Immature natural killer cell (primary cell): ENCODE measurements around the gene CPEB2. TPM values are rescaled to one million over a fixed set of nuclear protein-coding genes. Genes with fewer than 3 reads are reported as not detected.
"Not testable (repeated sequence)": the region's sequence is repeated elsewhere in the genome, so short reads cannot be mapped to it uniquely, and the experiment has no call there.

Experiments used
- DNase-seq, 3 donors: peaks; one replicate each; pipeline ENCODE4 v3.0.0; 2022; ENCODE audit warnings: mixed read lengths in 1 of 3
- H3K27ac Mint-ChIP-seq, 6 donors: one replicate each; pipeline ENCODE4 v1.8.0; 2020; ENCODE audit warnings: mixed read lengths in 6 of 6, mild to moderate bottlenecking in 5 of 6, inconsistent platforms in 4 of 6, moderate library complexity in 3 of 6
- H3K27me3 Mint-ChIP-seq, 3 donors: one replicate each; pipeline ENCODE4 v1.8.0; 2020 to 2021; ENCODE audit warnings: low read depth in 3 of 3, mild to moderate bottlenecking in 3 of 3, mixed read lengths in 3 of 3, moderate library complexity in 3 of 3, inconsistent platforms in 1 of 3
- H3K36me3 Mint-ChIP-seq, 3 donors: one replicate each; pipeline ENCODE4 v1.8.0; 2020; ENCODE audit warnings: mixed read lengths in 3 of 3, inconsistent platforms in 2 of 3, mild to moderate bottlenecking in 2 of 3
- H3K4me1 Mint-ChIP-seq, 2 donors: one replicate each; pipeline ENCODE4 v1.8.0; 2020; ENCODE audit warnings: inconsistent platforms in 2 of 2, mild to moderate bottlenecking in 2 of 2, mixed read lengths in 2 of 2, moderate library complexity in 1 of 2
- H3K4me3 Mint-ChIP-seq, 5 donors: one replicate each; pipeline ENCODE4 v1.8.0; 2020; ENCODE audit warnings: mild to moderate bottlenecking in 5 of 5, mixed read lengths in 5 of 5, inconsistent platforms in 3 of 5, moderate library complexity in 3 of 5
- H3K9me3 Mint-ChIP-seq, 6 donors: one replicate each; pipeline ENCODE4 v1.8.0; 2020; ENCODE audit warnings: mild to moderate bottlenecking in 6 of 6, mixed read lengths in 6 of 6, inconsistent platforms in 4 of 6, moderate library complexity in 3 of 6
- polyA plus RNA-seq, 3 donors: library from polyadenylated mRNA; unstranded; fragments of 300-500 nt; fragmentation: Illumina TruSeq; gene quantifications; one replicate each; pipeline ENCODE4 v1.2.3, GENCODE V29; 2021

CPEB2 gene
- polyA plus RNA-seq, 3 donors from 2014 or later, result 0.74 to 1.8 (median 1.4) TPM

DNA sequence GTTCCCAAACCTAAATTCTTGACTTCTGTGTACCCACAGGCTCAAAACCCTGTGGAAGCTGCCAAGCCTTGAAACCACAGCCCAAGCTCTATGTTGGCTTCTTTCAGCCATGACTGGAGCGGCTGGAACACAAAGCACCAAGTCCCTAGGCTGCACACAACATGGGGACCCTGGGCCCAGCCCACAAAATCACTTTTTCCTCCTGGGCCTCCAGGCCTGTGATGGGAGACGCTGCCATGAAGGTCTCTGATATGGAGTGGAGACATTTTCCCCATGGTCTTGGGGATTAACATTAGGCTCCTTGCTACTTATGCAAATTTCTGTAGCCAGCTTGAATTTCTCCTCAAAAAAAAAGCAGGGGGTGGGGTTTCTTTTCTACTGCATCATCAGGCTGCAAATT is 84.0 kb downstream of the CPEB2 start:
- H3K36me3 Mint-ChIP-seq, H3K4me3 Mint-ChIP-seq, DNase-seq, H3K4me1 Mint-ChIP-seq, H3K27ac Mint-ChIP-seq, H3K27me3 Mint-ChIP-seq, H3K9me3 Mint-ChIP-seq: not testable (repeated sequence)

DNA sequence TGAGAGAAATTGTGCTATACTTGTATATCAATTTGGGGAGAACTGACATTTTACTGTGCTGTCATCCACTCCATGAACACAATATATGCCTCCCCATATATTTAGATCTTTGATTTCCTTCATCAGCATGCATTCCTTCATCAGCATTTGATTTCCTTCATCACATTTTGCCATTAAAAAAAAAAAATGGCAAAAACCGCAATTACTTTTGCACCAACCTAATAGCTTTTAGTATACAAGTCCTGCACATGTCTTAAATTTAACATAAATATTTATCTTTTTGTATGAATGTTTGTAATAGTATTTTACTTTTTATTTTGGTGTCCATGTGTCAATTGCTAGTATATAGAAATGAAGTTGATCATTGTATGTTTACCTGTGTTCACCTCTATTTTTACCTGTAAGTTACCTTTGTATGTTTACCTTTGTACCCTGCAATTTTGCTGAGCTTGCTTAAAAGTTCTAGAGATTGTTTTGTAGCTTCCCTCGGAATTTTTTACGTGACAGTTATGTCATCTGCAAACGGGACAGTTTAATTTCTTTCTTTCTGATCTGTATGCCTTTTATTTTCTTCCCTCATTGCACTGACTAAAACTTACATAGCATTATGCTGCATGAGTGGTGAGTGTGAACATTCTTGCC is 86.2 kb downstream of the CPEB2 start:
- Mint-ChIP-seq H3K4me3 (no peak overlapping the region), H3K4me1 (no peaks in the 10 kb centered on the region), H3K9me3 (peaks cover 0 to 2% (median 0%) of the 10 kb centered on the region in 6 donors), H3K36me3 (no peaks in the 10 kb centered on the region), H3K27me3 (peaks cover 0 to 3% (median 3%) of the 10 kb centered on the region in 3 donors), H3K27ac (no peak overlapping the region)
- no peak for DNase-seq

DNA sequence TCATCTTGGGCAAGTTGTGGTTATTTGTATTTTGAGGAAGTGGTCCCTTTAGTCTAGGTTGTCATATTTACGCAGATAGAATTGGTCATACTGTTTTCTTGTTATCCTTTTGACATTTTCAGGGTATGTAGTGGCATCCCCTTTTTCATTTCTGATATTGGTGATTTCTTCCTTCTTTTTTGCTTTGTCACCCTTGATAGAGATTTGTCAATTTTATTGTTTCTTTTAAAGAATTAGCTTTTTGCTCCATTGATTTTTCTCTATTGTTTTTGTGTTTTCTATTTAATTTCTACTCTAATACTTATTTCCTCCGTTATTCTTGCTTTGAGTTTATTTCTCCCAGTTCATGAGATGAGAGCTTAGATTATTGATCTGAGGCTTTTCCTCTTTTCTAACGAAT is 87.7 kb downstream of the CPEB2 start:
- Mint-ChIP-seq H3K4me1 (no peaks in the 10 kb centered on the region), H3K9me3 (peaks cover 0 to 2% (median 0%) of the 10 kb centered on the region in 6 donors), H3K27ac (no peak overlapping the region), H3K4me3 (no peak overlapping the region), H3K36me3 (no peaks in the 10 kb centered on the region), H3K27me3 (peaks cover 0 to 3% (median 2%) of the 10 kb centered on the region in 3 donors)
- DNase-seq, result no peak

DNA sequence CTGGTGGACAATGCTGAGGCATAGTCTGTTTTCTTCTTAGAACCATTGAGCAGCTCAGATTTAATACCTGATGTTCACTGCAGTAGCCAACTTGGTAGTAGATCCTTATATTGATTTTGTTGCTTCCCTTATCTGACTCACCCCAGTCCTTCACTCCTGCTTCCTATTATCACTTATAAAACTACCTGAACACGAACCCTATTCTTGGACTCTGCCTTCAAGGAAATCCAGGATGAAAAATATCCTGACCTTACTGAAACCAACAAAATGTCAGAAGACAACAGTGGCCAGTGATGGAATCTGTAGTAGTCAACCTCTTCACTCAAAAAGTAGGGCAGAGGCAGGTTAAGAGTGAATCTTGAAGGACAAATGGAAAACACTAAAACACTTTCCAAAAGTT is 98.1 kb downstream of the CPEB2 start:
- Mint-ChIP-seq H3K36me3 (peaks cover 0 to 3% (median 0%) of the 10 kb centered on the region in 3 donors), H3K4me3 (no peak overlapping the region), H3K27ac (no peak overlapping the region)

DNA sequence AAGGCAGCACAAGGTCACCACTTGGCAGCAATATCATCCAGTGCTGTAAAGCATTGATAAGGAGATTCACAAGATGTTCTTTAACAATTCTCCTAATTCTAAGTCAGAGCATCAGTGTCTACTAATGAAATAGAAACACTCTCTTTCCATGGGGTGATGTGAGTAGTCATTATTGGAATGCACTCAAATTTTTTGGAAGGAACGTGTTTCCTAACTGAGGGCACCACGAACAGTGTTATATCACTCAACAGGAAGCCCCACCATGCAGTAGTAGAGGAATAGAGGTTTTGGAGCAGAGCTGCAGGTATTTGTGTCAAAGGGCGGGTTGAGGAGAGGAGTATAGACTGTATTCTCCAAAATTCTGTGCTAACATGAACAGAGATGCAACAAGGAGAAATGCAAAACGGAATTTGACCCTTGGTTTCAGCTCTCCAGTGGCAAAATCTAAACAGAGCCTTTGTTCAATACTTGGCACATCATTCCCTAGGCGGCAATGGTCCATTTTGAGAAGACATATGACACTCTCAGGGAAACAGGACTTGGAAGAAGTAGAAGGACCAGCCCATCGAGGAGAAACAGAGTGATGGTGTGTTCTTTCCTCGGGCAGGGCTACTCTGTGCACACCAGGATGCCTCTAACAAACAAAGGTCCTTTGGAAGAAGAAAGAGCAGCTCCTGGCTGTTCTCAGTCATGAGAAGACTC is 98.9 kb downstream of the CPEB2 start:
- Mint-ChIP-seq H3K27ac (no peak overlapping the region), H3K4me1 (no peaks in the 10 kb centered on the region), H3K9me3 (peaks cover 0 to 6% (median 0%) of the 10 kb centered on the region in 6 donors), H3K36me3 (peaks cover 0 to 3% (median 0%) of the 10 kb centered on the region in 3 donors), H3K4me3 (no peak overlapping the region), H3K27me3 (peaks cover 0 to 12% (median 3%) of the 10 kb centered on the region in 3 donors)
- no peak for DNase-seq

More for the DNA sequence above, 98.1 kb downstream of the CPEB2 start:
- H3K4me1 Mint-ChIP-seq, result no peaks in the 10 kb centered on the region
- peaks cover 0 to 6% (median 0%) of the 10 kb centered on the region in 6 donors for H3K9me3 Mint-ChIP-seq
- no peak for DNase-seq
- peaks cover 0 to 12% (median 3%) of the 10 kb centered on the region in 3 donors for H3K27me3 Mint-ChIP-seq

DNA sequence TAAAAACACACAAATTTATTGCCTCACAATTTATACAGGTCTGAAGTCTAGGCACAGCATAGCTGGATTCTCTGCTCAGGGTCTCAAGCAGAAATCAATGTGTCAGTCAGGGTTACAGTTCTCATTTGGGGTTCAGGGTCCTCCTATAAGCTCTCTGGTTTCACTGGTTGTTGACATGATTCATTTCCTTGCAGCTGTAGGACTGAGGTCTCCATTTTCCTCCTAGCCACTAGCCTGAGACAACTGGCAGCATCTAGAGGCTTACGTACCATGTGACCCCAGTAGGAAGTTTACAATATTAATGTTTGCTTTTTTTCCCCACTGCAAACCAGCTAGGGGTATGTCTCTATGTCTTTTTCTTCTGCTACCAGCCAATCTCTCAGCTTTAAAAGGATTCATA is 102.5 kb downstream of the CPEB2 start:
- H3K9me3 Mint-ChIP-seq, result no peaks in the 10 kb centered on the region
- H3K27me3 Mint-ChIP-seq, result peaks cover 0 to 7% (median 3%) of the 10 kb centered on the region in 3 donors
- H3K27ac Mint-ChIP-seq, result no peak overlapping the region
- no peaks in the 10 kb centered on the region for H3K4me1 Mint-ChIP-seq
- H3K4me3 Mint-ChIP-seq, result no peak overlapping the region
- H3K36me3 Mint-ChIP-seq, result no peaks in the 10 kb centered on the region
- no peak for DNase-seq

DNA sequence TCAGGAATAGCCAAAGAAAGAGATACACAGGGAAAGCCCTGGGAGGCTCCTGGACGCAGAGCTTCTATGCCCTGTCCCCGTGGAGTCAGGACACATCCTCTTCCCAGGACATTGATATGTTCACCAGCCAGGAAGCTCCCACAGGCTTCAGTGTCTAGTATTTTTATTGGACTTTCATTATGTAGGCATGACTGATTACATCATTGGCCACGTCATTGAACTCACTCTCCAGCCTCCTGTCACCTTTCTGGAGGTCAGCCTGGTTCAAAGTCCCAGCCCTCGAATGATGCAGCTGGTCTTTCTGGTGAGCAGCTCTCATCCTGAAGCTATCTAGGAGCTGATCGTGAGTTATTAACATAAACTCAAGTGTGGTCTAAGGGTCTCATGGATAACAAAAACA is 104.1 kb downstream of the CPEB2 start:
- no peak for DNase-seq
- Mint-ChIP-seq H3K27me3 (peaks cover 0 to 2% (median 0%) of the 10 kb centered on the region in 3 donors), H3K27ac (no peak overlapping the region), H3K4me1 (no peaks in the 10 kb centered on the region), H3K36me3 (no peaks in the 10 kb centered on the region), H3K4me3 (no peak overlapping the region), H3K9me3 (no peaks in the 10 kb centered on the region)

DNA sequence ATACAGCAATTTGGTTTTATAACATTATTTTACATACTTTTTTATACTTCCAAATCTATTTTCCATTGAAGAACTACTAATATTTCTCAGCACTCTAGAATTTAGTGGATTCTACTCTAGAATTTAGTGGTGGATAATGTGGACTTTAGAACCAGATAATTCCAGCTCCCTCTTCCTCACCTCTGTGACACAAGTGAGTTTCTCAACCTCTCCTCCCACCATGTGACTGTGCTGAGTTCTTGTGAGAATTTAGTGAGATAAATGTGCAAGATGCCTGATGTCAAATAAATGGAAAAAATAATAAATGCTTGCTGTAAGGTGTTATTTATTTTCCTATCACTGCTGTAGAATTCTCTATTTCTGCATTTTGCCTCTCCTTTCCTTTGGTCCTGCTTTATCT is 107.3 kb downstream of the CPEB2 start:
- H3K36me3 Mint-ChIP-seq, result no peaks in the 10 kb centered on the region
- H3K27me3 Mint-ChIP-seq, result no peaks in the 10 kb centered on the region
- no peak for DNase-seq
- no peak overlapping the region for H3K4me3 Mint-ChIP-seq
- no peaks in the 10 kb centered on the region for H3K4me1 Mint-ChIP-seq
- H3K27ac Mint-ChIP-seq, result no peak overlapping the region
- no peaks in the 10 kb centered on the region for H3K9me3 Mint-ChIP-seq

DNA sequence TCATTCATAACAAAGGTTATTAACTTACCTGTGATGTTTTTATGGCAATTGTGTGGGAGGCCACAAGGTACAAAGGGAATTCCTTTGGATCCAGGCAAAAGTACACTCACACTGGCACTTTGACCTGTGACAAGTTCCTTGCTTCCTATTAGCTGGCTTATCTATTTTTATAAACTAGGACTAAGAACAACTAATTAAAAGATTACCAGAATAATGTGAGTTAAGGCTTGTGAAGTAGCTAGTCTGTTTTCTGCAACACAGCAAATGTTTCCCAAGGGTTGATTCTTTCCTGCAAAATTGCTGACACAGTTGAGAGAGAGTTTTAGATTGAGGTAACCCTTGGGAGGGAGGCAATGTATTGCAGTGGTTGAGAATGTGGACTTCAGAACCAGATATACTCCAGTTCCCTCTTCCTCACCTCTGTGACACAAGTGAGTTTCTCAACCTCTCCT is 107.9 kb downstream of the CPEB2 start:
- Mint-ChIP-seq H3K27ac (no peak overlapping the region), H3K4me1 (no peaks in the 10 kb centered on the region), H3K4me3 (no peak overlapping the region), H3K9me3 (peaks cover 0 to 4% (median 0%) of the 10 kb centered on the region in 6 donors), H3K36me3 (no peaks in the 10 kb centered on the region), H3K27me3 (no peaks in the 10 kb centered on the region)
- DNase-seq, result no peak

DNA sequence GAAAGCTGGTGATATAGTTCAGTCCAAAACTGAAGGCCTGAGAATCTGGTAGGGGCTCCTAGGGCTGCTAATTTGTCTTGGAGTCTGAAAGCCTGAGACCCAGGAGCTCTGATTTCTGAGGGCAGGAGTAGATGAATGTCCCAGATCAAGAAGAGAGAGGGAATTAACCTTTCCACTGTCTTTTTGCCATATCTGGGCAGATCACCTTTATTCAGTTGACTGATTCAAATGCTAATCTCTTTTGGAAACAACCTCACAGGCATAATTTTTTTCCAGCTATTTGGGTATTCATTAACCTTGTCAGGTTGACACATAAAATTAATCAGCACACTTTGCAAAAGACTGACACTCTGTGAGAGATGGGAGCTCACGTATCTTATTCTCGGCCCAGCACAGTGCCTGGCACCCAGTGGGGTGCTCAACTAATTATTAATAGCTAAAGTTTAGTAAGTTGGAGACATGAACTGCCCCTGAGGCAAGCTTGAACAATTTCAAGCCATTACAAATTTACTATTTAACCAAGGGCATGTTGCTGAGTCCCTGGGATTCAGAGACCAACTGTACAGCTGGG is 114.3 kb downstream of the CPEB2 start:
- DNase-seq, result no peak
- Mint-ChIP-seq H3K4me1 (no peaks in the 10 kb centered on the region), H3K27me3 (peaks cover 1 to 4% (median 3%) of the 10 kb centered on the region in 3 donors), H3K27ac (no peak overlapping the region), H3K4me3 (no peak overlapping the region), H3K9me3 (peaks cover 5 to 30% (median 14%) of the 10 kb centered on the region in 6 donors), H3K36me3 (peaks cover 0 to 4% (median 0%) of the 10 kb centered on the region in 3 donors)

DNA sequence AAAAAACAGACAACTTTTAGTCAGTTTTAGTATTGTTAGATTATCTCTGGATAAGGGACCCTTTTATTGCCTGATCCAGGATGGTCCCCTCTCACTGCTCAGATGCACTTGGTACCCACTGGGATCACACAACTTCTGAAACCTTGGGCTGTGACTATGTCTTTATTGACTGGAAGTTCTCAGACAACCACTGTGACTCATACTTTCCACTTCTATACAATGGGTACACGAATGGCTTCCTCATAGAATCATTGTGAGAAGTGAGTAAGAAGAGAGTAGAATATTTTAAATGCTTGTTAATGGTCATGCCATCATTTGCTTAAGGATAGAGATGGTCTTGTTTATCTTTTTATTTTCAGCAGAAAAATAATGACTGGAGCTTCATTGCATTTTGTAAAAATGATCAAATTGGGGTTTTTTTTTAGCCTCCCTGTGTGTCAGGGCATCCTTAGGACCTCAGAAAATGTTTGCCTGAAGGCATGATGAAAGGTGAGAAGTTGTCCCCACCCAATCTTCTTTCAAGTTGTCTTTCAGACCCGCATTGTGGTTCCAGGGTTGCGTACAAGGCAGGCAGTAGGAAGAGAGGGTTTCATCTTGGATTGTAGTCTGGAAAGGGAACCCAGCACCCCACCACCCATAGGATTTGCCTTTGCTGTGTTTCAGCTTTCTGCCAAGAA is 115.1 kb downstream of the CPEB2 start:
- H3K4me1 Mint-ChIP-seq, result no peaks in the 10 kb centered on the region
- peaks cover 0 to 4% (median 0%) of the 10 kb centered on the region in 3 donors for H3K36me3 Mint-ChIP-seq
- peaks cover 6 to 35% (median 14%) of the 10 kb centered on the region in 6 donors for H3K9me3 Mint-ChIP-seq
- H3K27me3 Mint-ChIP-seq, result peaks cover 1 to 4% (median 3%) of the 10 kb centered on the region in 3 donors
- H3K4me3 Mint-ChIP-seq, result no peak overlapping the region
- no peak overlapping the region for H3K27ac Mint-ChIP-seq
- no peak for DNase-seq

DNA sequence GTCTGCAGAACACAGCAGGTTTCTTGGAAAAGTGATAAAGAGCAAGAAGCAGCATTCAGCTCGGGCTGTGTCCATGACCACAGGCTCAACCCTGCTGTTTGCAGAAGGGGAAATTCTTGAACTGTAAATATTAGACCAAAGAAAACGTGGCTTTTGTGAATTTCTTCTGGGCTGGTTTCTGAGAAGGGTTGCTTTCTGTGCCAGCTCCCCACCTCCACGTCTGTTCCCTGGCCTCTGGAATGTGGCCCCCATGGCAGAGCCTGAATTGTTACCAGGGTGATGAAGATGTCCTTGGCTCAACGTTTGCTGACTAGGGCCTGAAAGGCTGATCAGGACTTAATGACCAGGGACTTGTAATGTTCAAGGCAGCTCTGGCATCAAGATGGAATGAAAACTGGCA is 116.0 kb downstream of the CPEB2 start:
- no peak for DNase-seq

More for the DNA sequence above, 116.0 kb downstream of the CPEB2 start:
- Mint-ChIP-seq H3K27ac (no peak overlapping the region), H3K4me1 (no peaks in the 10 kb centered on the region), H3K9me3 (peaks cover 6 to 37% (median 15%) of the 10 kb centered on the region in 6 donors), H3K27me3 (peaks cover 3 to 4% (median 3%) of the 10 kb centered on the region in 3 donors), H3K36me3 (peaks cover 0 to 4% (median 0%) of the 10 kb centered on the region in 3 donors), H3K4me3 (no peak overlapping the region)
